Measurements from ENCODE around the gene FNDC7.

GRCh38 chr1:108777839-108778238, 65.1 kb downstream of the FNDC7 start:
- TF ChIP-seq GATA2 (IDR thresholded peaks at IDR 0.05; ENCODE audit: low read depth, low read length) (no peak), GATA3 (IDR thresholded peaks at IDR 0.05; ENCODE audit: low read depth, low read length) (no peak)

Measured in SH-SY5Y (cell line).